Stimulated activated CD4-positive, alpha-beta T cell treated with anti-CD3 and anti-CD28 coated beads, Interleukin-4, amount 100 ng/mL, for 4 hours (primary cell): Measurements from ENCODE around the gene TBC1D20.

Experiments used
- DNase-seq, 2 experiments: peaks; one replicate each; pipeline ENCODE4 v3.0.0-alpha.2; 2020

Gene TBC1D20

DNA sequence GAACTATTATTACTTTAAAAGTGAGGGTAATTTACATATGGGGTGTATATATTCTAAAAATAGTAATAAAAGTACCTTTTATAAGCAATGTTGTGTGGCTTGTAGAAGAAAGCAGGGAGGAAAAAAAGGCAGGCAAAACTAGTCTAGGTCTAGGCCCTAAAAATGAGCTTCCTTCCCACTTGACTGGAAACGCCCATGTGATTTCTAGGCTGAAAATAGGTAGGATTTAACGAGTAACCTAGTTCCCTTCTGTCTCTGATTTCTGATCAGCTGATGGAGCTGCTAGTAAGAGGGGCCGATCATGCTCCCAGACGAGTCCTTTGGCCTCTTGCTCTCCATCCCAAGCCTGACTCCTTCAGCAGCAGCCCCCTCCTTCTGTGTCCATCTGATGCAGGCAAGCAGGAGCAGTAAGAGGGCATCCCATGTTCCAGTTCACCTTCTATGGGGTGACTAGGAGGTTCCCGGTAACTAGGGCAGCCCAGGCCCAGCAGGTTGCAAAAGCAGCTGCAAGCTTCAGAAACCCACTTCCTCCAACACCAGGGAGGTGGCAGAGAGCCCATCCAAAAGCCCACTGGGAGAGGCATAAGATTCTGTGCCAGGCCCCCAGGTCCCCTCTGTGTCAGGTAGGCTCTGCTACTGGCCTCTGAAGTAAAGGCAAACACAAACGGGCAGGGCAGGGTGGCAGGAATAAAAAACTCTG, 24.4 kb downstream of the TBC1D20 start:
- no peak for DNase-seq

- DNase-seq: no peak
Observed at GRCh38 chr20:436476-436875, 25.9 kb downstream of the TBC1D20 start.

DNA sequence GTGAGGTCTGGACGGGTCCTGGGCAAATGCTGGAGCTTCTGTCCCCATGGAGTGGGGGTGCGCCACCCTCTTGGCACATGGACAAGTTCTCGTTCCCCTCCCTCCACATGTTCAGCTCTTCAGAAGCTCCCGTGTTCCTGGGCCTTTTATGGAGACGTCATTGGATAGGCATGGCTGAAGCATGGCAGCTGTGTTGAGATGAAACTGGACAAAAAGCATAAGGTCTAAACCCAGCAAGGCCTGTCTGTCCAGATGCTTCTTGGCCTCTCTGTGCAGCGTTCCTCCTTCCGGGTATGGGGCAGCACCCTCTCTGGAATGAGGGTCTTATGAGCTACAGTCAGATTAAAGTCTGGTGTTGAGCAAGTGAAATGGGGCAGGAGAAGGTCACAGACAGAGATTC, 26.8 kb downstream of the TBC1D20 start:
- DNase-seq: no peak

DNA sequence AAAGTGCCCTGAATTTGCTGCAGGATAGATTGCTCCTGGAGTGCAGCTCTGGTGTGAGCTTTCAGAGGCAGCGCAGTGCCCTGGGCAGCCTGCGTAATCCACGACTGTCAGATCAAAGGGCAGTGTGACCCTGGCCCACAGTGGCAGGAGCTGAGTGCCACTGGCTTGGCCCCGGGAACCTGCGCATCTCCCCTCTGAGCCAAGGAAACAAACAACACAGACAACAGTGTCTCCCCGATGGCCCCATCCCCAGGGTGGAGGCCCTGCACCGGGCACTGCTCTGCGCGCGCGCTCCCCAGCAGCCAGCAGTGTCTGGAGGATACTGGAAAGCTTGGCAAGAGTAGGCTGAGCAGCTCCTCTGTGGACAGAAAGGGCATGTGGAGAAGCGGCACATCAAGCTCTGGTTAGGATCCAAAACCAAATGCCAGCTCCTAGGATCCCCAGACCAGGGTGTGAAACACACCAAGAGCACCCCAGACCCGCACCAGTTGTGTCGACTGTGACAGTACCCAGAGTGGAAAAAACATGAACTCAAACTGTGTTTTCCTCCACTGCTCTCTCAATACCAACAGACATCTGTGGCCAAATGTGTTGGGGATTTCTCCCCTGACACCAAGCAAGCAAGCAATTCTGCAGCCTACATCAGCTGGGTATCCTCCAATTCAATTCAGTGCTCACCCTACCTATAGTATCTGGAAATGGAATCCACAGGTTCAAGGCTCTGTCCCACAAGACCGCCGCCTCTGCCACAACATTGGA, 27.5 kb downstream of the TBC1D20 start:
- no peak for DNase-seq

GRCh38 chr20:434221-434620, 28.1 kb downstream of the TBC1D20 start:
- no peak for DNase-seq

DNA sequence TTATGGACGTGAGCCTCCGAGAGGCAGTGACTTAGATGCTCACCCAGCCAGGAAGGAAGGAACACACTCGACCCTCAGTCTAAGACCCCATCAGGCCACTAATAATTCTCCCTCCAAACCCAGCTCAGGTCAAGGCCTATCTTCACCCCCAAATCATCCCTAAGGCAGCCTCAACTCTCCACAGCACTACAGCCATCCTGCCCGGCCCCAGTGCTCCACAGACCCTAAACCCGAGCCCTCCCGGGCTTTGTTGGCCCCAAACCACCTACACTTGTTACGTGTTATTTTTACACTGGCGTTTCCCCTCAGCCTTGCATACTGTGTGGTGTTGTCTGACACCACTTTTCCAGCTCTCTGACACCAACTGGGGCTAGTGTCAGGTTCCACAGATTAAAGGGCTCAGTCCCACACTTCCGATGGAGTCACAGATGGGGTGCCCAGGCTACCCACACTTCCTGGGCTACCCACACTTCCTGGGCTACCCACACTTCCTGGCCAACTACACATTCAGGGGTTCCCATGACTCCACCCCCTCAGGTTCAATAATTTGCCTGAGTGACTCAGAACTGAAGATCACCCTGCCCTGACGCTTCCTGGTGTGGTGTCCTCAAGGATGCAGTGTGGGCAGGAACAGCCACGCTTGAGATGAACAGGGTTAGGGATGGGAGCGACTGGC, 28.9 kb downstream of the TBC1D20 start:
- DNase-seq: peak; percentile 49 to 88

DNA sequence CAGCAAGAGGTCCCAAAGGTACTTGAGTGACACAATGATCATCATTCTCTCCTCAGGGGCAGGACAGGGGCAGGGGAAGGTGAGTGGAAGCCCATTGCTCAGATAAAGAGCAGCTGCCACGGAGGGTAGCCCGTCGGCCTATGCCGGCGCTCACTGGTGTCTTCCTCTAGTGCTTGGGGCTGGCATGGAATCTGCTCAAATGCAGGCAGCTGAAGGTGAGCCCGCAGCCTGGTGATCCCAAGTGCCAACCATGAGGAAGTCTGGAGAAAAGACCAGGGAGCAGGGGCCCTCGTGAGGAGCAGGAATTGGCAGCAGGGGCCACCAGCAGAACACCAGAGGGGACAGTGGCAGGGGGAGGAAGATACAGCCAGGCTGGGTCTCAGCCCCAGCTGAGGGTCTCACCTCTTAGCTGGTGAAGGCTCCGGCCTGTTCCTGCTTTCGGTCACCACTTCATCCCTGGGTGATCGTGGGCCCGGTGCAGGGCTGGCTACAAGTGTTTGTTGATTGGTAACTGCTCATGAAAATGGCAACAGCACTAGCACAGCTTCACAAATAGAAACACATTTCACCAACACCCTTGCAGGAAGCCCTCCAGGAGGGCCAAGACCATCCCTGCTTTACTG, 29.5 kb downstream of the TBC1D20 start:
- DNase-seq: no peak

DNA sequence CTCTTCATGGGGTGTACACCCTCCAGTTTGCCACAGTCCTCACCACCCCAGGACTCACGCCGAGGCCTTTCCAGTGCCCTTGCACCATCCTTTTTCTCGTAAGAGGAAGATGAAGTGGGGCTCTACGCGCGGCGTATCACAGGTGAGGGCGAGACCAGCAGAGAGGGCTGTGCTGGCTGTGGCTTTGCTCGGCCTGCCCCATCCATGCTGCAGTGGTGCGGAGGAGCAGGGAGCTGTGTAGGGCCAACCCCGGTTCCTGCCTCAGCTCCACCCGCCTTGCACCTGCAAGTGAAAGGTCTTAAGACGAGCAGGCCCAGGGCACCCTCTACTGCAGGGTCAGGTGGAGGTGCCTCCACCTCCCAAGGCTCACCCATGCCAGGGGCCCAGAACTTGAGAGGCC, 30.1 kb downstream of the TBC1D20 start:
- no peak for DNase-seq

- DNase-seq: peak in 1 of 2 experiments; percentile 32
Observed at GRCh38 chr20:431012-431904, 31.1 kb downstream of the TBC1D20 start.

DNA sequence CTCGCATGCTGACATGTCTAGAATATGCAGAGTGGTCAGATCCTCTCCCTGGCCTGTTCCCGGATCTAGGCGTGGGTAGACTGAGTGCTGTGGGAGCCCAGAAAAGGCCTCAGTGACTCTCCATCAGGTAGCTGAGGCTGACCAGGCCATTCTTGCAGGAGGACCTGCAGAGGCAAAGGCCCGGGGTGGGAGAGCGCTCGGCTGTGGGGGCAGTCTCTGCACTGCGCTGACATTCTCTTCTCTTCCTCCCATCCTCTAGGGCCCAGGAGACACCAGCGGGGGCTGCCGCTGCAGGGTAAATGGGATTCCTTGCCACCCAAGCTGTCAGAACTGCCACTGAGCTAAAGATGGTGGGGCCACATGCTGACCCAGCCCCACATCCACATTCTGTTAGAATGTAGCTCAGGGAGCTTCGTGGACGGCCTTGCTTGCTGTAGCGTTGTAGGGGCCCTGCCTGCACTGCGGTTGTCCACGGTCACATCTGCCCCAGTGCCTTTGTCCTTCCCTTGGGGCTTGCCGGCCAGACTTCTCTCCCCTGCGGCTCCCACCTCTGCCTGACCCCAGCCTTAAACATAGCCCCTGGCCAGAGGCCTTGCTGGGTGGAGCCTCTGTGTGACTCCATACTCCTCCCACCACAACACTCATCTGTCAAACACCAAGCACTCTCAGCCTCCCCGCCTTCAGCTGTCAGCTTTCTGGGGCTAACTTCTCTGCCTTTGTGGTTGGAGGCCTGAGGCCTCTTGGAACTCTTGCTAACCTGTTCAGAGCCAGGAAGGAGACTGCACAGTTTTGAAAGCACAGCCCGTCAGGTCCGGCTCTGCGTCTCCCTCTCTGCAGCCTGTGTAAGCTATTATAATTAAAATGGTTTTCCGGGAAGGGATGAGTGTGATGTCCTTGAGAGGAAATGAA, 32.0 kb downstream of the TBC1D20 start:
- DNase-seq: no peak

GRCh38 chr20:428658-429200, 33.6 kb downstream of the TBC1D20 start:
- no peak for DNase-seq

DNA sequence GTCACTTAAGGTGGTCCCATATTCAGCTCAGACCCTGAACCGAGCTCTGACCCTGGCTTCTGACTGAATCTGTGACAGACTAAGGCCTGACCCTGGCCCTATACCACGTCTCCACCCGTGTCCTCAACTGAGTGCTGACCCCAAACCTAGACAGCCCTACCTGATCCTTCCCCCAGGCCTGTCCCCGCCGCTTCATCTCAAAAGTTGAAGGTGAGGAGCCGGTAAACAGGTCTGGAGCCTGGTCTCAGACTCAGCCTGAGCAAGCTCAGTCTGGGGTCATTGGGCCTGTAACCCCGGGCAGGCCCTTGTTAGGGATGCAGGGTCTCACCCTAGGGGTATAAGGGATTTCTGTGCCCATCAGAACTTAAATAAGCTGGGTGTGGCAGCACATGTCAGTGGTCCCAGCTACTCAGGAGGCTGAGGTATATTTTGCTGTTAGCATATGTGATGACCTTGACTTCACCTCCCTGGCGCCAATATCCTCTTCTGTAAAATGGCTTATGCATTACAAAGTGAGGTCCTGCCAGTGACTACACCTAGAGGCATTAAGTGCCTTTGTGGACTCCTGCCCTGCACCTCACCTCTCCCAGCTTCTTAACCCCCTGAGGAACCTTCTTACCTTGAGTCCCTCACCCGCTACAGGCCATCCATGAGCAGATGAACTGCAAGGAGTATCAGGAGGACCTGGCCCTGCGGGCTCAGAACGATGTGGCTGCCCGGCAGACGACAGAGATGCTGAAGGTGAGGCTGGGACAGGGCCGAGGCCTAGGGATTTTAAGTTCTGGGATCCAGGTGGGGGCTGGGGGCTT, 34.3 kb downstream of the TBC1D20 start:
- DNase-seq: no peak

- DNase-seq: no peak
Observed at GRCh38 chr20:427401-427800, 34.9 kb downstream of the TBC1D20 start.

- no peak for DNase-seq
Observed at GRCh38 chr20:426566-426965, 35.8 kb downstream of the TBC1D20 start.

GRCh38 chr20:421685-422250, 40.6 kb downstream of the TBC1D20 start:
- no peak for DNase-seq

DNA sequence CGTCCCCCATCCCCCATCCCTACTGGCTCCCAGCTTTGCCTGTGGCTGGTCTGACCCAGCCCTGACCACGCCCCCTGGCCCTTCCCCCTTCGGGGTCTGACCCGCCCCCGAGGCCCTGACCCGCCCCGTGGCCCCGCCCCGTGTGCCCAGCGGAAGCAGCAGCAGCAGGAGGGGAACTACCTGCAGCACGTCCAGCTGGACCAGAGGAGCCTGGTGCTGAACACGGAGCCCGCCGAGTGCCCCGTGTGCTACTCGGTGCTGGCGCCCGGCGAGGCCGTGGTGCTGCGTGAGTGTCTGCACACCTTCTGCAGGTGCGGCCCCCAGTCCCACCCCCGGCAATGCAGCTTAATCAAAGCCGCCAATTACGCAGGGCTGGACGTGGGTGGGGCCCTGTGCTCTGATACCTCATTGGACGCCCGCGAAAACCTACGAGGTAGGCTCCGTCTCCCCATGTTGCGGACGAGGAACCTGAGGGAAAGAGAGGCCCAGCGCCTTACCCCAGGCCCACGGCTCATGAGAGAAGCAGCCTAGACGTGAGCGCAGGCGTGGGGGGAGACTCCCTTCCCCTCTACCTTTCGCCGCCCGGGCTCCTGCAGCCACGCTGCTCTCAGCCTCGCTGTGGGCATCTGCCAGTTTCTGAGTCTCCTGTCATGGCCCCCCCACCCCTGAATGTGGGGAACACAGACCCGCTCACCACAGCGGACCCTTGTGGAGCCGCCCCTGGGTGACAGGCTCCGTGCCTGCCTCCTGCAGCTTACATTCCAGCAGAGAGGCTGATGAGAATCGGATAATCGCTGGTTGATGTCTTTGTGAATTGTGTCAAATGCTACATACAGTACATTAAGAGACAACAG, 41.4 kb downstream of the TBC1D20 start:
- no peak for DNase-seq

DNA sequence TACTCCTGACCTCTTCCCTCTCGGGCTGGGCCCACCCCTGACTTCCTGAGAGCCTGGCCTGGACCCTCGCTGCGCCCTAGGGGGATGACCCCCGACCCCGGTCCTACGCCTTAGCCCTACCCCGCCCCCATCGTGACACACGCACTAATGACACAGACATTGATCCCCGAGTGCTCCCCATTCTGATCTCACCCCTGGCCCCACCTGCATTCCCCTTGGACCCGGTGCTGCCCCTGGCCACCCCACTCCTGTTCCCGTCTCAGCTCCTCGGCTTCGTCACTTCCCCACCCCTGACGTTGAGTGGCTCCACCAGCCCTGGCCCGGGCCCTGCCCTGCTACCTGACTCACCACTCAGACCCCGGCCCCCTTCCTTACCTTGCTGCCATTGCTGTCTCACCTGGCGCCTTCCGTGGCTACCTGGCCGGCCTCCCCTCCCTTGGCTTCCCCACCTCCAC, 42.1 kb downstream of the TBC1D20 start:
- no peak for DNase-seq

GRCh38 chr20:419556-420165, 42.7 kb downstream of the TBC1D20 start:
- no peak for DNase-seq
